Islet of Langerhans (tissue), 1 donor: ENCODE data around the gene MFSD6.
"Not testable (repeated sequence)": the region's sequence is repeated elsewhere in the genome, so short reads cannot be mapped to it uniquely, and the experiment has no call there.

ENCODE experiments used
- FAIRE-seq: peaks from one replicate; lab custom pipeline; 2011; peaks lifted over from hg19 to GRCh38; lab: Jason Lieb, UNC

Gene MFSD6

DNA sequence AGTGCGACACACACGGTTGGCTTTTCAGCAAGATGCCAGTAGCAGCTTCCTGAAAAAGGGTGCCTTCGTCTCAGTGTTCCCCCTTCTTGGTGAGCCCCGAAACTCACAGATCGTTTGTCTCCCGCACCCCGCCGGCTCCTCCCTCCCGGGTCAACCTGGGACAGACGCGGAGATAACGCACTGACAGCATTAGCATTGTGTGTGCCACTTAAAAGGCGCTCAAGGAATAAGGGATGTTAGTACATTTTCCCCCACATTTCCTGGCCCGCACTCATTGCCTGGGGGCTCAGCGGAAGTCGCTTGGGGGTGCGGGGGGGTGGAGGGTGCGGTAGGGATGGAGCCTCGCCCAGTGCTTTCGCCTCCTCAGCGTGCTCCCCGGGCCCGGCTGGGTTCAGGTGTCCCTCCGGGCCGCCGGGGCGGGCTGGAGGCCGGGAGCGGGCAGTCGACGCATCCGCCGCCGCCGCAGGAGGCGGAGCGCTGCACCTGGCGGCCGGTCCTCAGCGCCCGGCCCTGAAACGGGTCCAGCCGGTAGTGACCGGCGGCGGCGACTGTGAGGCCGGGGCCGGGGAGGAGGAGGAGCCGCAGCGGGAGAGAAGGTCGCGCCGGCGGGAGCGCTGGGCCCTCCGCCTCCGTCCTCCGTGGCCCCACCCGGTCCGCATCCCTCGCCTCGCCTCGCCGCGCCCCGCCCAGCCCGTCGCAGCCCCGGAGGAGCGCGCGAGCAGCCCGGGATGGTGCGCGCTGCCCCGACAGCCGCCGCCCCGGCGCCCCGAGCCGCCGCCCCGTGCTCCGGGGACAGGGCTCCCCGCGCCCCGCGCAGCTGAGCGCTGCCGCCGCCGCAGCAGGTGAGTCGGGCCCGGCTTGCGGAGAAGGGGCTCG, at the start of gene MFSD6:
MFSD6 (plus strand) TSS at position 694 of the 876 bp plus-strand sequence. CDS start 27,675 bp downstream, outside the sequence.
- no peak for FAIRE-seq

DNA sequence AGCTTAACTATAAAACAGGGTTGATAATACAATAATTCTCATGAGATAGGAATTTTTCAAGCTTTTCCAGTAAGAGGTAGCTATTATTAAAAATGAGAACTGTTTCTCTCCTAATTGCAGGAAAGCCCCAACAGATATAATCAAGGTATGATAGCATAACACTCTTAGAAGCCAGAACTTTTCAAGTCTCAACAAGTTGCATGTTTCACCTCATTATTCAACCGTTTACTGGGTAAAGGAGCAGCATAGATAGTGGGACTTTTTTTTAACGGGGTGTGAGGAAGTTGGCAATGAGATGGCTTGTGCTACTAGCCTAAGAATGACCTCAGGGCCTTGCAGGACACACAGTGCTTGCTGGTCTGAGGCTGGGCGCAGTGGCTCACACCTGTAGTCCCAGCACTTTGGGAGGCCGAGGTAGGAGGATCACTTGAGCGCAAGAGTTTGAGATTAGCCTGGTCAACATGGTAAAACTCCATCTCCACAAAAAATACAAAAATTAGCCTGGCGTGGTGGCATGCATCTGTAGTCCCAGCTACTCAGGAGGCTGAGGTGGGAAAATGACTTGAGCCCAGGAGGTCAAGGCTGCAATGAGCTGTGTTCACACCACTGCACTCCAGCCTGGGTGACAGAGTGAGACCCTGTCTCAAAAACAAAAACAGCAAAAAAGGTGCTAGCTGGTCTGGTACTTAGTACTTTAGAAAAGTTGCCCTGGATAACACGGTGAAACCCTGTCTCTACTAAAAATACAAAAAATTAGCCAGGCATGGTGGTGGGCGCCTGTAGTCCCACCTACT, 49.3 kb upstream of the MFSD6 start:
- FAIRE-seq: not testable (repeated sequence)

DNA sequence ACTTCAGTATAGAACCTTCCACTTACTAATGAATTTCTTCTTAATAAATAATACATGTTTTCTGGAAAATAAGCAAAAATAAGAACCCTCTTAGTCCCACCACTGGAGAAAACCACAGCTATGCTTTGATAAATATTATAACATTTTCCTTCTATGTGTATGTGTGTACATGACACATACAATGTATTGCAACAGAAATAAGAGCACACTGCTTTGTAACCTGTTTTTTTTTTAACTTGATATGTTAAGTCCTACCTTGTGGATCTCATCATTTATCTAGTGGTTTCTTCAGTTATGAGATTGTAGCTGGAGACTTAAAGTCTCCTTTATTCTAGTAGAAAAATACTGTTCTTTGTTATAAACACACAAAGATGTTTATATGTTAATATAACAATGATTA, 47.6 kb upstream of the MFSD6 start:
- peak; percentile 88 for FAIRE-seq

- FAIRE-seq: no peak
Measured at GRCh38 chr2:190360965-190361364, 47.2 kb upstream of the MFSD6 start.

GRCh38 chr2:190361572-190361971, 46.6 kb upstream of the MFSD6 start:
- FAIRE-seq: no peak

DNA sequence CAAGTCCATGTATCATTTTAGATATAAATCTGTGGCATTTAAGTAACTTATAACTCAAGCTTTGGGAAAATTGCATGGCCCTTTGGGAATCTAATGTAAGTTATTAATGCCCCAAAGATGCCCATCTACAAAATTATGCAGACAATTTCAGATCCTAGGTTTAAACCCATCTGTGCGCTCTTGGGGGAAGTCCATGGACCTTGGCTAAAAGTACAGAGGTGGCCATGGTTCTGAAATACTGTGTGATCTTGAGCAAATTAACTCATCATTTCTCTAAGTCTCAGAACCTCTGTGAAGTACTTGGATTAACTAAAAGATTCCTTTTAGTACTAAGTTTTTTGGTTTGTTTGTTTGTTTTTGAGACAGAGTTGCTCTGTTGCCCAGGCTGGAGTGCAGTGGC, 45.3 kb upstream of the MFSD6 start:
- no peak for FAIRE-seq

DNA sequence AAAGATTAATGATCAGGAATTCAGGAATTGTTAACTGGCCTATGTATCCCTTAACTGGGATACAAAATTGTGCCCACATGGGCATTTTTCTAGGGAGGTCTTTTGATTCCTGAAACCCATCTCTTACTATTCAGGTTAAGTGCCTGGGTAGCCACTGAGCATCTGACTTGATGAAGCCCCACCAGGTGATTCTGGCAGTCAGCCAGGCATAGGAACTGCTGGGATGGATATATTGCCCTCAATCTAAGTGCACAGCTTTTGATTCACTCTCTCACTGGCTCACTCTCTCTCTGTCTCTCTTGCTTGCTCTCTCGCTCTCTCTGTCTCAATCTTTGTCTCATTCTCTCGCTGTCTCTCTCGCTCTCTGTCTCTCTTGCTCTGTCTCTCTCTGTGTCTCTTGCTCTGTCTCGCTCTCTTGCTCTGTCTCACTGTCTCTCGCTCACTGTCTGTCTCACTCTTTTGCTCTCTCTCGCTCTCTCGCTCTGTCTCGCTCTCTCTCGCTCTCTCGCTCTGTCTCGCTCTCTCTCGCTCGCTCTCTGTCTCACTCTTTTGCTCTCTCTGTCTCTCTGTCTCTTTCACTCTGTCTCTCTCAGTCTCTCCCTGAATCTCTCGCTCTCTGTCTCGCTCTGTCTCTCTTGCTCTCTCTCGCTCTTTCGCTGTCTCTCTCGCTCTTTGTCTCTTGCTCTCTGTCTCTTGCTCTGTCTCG, 42.5 kb upstream of the MFSD6 start:
- no peak for FAIRE-seq

GRCh38 chr2:190366248-190366753, 41.9 kb upstream of the MFSD6 start:
- FAIRE-seq: no peak

- FAIRE-seq: no peak
Measured at GRCh38 chr2:190367091-190367490, 41.1 kb upstream of the MFSD6 start.

DNA sequence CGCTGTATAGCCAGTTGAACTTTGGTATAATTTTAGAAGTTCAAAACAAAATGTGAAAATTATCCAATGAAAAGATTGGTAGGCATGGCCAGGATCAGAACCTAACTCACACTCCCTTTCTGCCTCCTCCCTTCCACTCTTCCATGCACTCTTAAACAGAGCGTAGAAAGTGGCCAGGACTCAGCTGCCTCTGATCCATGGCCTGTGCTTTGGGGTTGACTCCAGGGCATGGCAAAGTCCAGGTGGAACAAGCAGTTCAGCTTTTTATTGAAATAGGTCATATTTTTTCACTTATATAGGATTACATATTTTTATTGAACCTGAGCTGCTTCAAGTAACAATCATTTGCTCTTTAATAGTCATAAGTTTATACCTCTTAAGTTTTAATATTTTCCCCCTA, 38.5 kb upstream of the MFSD6 start:
- no peak for FAIRE-seq

GRCh38 chr2:190376083-190376482, 32.1 kb upstream of the MFSD6 start:
- no peak for FAIRE-seq

GRCh38 chr2:190376591-190377245, 31.4 kb upstream of the MFSD6 start:
- FAIRE-seq: no peak

- no peak for FAIRE-seq
Measured at GRCh38 chr2:190378880-190379237, 29.3 kb upstream of the MFSD6 start.

DNA sequence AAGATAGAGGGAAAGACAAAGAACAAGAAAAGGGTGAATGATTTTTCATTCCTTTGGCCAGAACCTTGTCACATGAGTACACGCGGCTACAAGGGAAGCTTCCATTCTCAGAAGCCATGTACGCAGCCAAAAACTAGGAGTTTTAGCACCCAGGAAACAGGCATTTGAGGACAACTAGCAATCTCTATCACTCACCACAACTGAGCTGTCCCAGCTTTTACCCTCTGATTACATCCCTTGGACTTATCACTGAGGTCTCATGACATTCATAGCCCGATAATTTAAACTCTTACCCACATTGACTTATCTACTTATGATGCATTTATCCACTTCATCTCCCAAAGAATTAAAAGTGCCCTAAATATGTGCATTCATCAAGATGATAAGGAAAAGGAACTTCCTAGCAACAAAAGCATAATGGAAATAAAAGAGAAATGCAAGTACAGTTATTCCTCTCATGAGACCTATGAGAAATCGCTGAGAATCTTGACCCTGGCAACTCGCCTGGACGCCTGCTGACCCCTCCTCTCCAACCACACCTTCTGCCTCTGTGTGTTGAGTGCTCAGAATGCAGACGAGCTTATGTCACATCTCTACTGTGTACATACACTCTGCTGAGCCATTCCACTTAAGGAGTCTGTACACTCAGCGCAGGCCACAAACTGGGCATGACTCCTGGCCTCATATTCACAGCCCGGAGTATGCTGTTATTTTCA, 28.7 kb upstream of the MFSD6 start:
- FAIRE-seq: no peak

DNA sequence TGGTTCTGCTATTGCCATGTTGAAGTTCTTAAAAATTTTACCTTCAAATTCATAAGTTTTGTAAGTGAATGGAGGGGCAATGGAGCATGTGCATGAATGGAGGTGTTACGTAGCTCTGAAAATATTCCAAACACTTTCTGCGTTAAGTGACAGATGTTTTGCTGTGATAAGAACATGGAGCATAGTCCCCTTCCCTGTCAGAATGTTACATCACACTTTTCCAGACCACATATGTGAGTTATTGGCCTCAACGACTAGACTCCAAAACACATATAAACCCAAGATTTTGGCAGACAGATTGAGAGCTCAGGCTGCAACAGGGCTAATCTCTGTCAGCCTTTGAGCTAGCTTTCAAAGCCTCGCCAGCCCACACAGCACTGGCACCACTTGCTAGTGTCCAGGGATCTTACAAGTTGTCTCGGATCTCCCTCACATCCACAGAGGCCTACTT, 27.2 kb upstream of the MFSD6 start:
- no peak for FAIRE-seq

GRCh38 chr2:190382851-190383250, 25.3 kb upstream of the MFSD6 start:
- FAIRE-seq: peak; percentile 84

DNA sequence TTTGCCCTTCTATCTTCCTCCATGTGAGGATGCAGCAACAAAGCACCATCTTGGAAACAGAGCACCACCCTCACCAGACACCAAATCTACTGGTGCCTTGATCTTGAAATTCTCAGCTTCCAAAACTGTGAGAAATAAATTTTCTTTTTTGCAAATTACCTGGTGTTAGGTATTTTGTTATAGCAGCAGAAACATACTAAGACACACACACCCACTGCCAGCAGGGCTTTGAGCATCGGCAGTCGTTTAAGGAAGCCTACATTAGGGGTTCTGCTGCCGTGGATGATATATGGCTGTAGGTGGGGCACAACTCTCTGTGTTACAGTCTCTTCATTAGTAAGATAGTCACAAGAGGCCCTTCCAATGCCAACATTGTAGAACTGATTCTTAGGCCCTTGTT, 20.7 kb upstream of the MFSD6 start:
- no peak for FAIRE-seq

GRCh38 chr2:190396271-190396670, 11.9 kb upstream of the MFSD6 start:
- FAIRE-seq: no peak

- no peak for FAIRE-seq
Measured at GRCh38 chr2:190402986-190403603, 5.1 kb upstream of the MFSD6 start.

GRCh38 chr2:190404487-190404886, 3.7 kb upstream of the MFSD6 start:
- FAIRE-seq: no peak

DNA sequence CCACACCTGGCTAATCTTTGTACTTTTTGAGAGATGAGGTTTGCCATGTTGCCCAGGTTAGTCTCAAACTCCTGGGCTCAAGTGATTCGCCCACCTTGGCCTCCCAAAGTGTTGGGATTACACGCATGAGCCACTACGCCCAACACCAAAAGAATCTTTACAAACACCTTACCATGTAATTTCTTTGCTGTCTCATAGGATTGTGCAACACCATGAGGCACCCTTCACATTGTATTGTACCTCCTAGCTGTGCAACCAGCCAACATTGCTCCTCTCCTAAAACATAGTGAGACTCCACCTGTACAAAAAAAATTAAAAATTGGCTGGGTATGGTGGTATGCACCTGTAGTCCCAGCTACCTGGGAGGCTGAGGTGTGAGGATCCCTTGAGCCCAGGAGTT, 3.1 kb upstream of the MFSD6 start:
- no peak for FAIRE-seq
